Activated CD8-positive, alpha-beta memory T cell treated with anti-CD3 and anti-CD28 coated beads, Interleukin-2, amount 50 U/mL, for 1 hour (primary cell): ENCODE results near the gene NRM.
"Not testable (repeated sequence)": the region's sequence is repeated elsewhere in the genome, so short reads cannot be mapped to it uniquely, and the experiment has no call there.

Experiments used
- DNase-seq: peaks from one replicate; pipeline ENCODE4 v3.0.0-alpha.2; 2020; ENCODE audit errors: extremely low read depth

Gene NRM

DNA sequence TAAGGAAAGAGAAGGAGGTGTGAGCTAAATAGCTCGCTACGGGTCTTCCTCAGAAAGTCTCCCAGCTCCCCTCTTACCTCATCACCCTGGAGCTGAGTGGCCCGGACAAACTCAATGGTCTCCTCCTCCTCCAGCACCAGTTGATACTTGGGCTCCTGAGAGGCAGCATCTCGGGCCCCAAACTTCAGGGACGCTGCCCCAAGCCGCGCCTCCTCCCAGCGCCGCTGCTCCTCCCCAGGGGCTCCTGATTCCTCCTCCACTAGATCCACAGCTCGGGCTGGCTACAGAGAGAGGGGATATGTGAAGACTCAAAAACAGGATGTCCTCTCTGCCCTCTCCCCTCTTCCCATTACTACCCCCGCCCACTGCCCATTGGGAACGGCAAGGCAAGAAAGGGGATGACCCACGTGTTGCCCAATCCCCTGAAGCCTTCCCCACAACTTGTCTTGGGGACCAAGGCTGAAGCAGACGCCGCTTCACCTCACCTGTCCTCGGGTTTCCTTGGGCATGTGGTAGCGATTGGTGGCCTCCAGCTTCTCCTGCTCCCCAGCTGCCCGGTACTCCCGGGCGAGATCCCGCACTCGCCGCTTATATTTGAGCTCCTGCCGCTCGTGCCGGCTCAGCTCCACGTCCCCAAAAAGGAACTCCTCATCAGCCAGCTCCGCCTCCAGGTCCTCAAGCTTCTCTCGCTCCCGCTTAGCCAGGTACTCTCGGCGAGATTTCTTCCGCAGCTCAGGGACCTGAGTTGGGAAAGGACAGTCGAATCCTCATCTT, 25.6 kb downstream of the NRM start:
- no peak for DNase-seq

GRCh38 chr6:30657922-30658321, 32.9 kb downstream of the NRM start:
- DNase-seq: not testable (repeated sequence)

- no peak for DNase-seq
Observed at GRCh38 chr6:30657454-30657853, 33.3 kb downstream of the NRM start.

DNA sequence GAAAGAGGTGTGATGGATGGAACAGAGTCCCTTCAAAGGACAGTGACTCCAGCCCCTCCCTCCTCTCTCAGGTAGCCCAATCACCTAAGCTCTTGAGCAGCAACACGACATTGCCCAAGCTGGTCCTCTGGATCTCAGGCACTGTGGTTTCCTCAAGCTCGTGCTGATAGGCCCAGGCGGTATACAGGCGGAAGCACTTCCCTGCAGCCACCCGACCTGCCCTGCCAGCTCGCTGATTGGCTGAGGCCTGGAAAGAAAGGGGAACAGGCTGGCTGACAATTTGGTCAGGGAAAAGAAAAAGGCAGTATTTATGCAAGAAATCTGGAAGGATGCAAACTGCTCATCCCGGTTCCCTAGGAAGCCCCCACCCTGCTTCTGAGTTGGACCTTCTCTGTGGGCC, 34.3 kb downstream of the NRM start:
- DNase-seq: no peak

GRCh38 chr6:30655743-30656094, 35.1 kb downstream of the NRM start:
- DNase-seq: no peak

DNA sequence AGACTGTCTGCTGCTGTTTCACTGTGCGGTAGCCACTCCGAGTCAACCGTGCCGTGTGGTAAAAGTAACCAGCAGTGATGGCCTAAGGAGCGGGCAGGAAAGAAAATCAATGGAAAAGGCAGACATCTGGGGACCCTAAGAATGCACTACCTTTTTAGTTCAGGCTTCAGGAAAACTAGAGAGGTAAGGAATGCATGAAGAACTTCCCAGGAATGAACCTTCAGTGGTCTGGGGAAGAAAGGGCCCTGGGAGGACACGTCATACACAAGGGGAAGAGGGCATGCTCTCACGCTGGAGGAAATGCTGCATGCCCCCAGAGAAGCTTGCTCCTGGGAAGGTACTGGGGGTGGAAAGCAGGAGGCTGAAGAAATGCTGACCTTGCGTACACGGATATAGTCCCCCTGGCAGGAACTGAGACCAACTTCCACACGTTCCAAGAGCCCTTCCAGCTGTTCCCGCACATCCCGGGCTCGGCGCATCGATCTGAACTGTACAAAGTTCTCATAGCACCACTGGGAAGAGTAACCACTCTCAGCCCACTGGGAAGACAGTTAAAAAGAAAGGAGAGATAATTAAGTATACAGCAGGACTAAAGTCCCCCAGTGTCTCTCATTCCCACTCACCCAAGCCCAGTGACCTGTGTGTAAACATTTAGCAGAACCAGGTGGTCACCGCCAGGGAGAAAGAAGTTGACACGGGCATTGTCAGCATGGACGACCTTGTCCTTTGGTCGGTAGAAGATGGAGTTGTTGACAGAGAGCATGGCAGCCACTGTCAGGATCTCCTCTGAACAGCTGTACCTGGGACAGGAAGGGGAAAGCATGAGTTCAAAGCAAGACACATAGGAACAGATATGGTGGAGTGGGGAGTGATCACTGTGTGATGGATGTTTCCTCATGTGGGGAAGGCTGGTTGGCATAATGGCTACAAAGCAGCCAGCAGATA, 35.7 kb downstream of the NRM start:
- DNase-seq: no peak

- no peak for DNase-seq
Observed at GRCh38 chr6:30651143-30651542, 39.6 kb downstream of the NRM start.

DNA sequence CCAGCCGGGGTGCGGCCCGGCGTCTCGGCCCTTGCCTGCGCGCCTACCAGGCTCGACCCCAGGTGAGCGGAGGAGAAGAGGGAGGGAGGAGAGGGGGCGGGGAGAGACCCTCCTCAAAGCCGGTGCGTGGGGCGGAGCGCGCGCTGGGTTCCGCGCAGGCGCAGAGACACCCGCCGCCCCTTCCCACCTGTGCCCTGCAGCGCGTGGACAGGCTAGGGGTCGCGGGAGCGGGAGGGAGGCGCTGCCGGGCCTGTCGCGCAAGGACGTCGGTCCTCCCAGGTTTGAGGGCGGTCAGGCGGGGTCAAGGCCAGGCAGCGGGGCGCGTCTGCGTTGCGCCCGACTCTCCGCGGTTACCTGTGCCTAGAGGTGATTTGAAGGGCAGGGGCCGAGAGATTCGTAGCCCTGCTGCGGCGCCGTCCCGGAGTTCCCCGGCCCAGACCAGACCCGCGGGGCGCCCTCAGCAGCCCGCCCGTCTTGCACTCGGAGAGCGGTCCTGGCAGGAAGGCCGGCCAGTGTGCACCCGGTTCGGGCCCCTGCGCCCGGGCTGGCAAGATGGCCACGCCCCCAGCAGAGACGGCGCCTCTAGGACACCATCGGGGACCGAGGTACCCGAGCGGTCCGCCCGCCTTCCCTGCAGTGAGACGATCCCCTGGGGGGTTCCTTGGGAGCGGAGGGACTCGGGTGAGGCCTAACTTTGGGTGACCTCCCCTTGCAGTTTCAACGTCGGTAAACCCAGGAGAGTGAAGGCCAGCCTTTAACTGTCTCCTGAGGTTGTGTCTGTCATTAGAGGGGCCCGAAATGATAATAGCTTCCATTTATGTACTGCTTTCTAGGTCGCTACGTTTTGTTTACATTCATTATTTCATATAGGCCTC, 43.3 kb downstream of the NRM start:
- peak; percentile 28 for DNase-seq

DNA sequence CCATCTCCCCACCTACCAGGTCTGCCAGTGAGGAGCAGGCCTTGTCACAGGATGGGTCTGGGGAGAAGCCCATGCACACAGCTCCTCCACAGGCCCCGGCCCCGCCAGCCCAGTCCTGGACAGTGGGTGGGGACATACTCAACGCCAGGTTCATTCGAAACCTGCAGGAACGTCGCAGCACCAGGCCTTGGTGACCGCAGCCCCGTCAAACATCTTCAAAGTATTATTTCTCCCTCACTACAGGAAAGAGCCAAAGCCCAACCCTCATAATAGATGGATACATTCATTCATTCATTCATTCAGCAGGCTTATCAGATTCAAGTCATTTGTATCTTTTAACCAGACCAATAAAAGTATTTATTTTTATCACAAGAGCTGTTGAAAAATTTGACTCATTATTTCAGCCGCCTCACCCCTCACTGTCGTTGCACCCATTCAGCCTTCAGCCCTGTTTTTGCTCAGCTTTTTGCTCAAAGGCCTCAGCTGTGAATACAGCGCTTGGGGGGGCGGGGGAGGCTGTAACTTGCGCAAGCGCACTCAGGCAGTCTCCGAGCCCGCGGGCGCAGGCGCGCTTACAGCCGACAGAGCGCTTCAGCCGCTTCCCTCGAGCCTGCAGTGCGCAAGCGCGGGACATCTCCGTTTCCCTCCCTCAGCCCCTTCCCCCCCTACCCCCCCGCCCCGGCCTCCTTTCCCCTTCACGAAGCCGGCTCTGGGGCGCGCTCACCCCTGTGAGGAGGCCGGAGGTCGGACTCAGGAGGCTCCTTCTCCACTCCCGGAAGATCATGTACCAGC, 44.1 kb downstream of the NRM start, which contains the start of gene C6orf136:
Gene C6orf136 (plus strand): TSS at position 684 of the 792 bp plus-strand sequence. CDS start 99 bp downstream, at position 783.
- DNase-seq: peak; percentile 80

GRCh38 chr6:30645989-30646388, 44.8 kb downstream of the NRM start:
- DNase-seq: no peak

GRCh38 chr6:30644769-30645168, 46.0 kb downstream of the NRM start:
- DNase-seq: no peak

GRCh38 chr6:30643656-30644055, 47.1 kb downstream of the NRM start:
- DNase-seq: no peak

- DNase-seq: no peak
Observed at GRCh38 chr6:30641048-30641447, 49.7 kb downstream of the NRM start.

GRCh38 chr6:30640481-30640880, 50.3 kb downstream of the NRM start:
- no peak for DNase-seq
